ENCODE measurements around the gene PLA2G2F.

The PLA2G2F gene

GRCh38 chr1:20112279-20113000 lies 26.7 kb upstream of the PLA2G2F start:
- no peak overlapping the region for H3K4me3 ChIP-seq (ENCODE audit: low read depth, low read length)
- no peak for TF ChIP-seq CTCF (IDR thresholded peaks at IDR 0.05; ENCODE audit: low read depth, low read length)
- no peak for DNase-seq (ENCODE audit: low read depth, low spot score)
- in situ Hi-C loops (cut with HindIII; ENCODE audit: low sequenced_read_pairs), result no loop called here

DNA sequence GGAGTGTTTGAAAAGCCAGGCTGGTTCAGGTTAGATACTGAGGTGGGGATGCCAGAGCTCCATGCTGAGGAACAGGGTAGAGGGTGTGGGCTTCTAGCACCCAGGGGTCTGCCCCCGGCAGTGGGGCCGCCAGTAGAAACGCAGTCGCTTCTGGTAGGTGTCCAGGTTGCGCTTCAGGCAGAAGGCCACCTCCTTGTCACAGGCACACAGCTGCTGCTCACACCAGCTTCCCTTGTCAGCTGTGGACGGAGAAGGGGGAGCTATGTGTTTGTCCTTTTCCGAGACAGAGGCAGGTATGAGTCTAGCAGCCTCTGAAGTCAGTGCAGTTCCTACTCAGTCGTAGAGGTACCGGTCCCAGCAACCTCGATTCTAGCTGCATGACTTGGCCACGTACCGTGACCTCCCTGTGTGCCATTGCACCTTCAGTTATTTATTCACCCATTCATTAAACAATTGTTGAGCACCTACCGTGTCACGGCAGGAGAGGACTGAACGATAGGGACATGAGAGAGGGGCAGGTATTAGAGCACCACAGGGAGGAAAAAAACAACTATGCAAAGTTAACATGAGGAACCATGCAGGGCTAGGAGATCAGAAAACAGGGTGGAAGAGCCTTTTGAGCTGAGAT lies 25.0 kb upstream of the PLA2G2F start:
- DNase-seq (ENCODE audit: low read depth, low spot score), result no peak
- no peak overlapping the region for H3K4me3 ChIP-seq (ENCODE audit: low read depth, low read length)
- no peak for TF ChIP-seq CTCF (IDR thresholded peaks at IDR 0.05; ENCODE audit: low read depth, low read length)
- in situ Hi-C loops (cut with HindIII; ENCODE audit: low sequenced_read_pairs), result no loop called here

GRCh38 chr1:20115479-20115878 lies 23.6 kb upstream of the PLA2G2F start:
- no peak overlapping the region for H3K4me3 ChIP-seq (ENCODE audit: low read depth, low read length)
- DNase-seq (ENCODE audit: low read depth, low spot score), result no peak
- no peak for TF ChIP-seq CTCF (IDR thresholded peaks at IDR 0.05; ENCODE audit: low read depth, low read length)
- in situ Hi-C loops (cut with HindIII; ENCODE audit: low sequenced_read_pairs), result no loop called here

DNA sequence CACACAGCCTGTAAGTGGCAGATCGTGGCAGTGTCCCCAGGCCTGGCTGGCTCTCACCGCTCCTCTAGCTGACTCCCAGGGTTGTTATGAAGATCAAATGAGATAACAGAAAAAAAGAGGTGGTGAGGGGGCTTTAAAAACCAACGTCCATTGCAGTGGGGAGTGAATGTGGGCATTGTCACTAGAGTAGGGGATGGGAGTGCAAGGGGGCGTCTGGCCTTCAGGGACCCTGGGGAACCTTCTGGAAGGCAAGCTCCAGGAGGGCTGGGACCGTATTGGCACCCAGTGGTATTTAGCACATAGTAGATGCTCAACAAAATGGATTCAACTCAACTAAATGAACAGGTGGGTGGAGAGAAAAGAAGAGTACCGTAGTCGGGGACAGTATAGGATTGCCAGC lies 23.2 kb upstream of the PLA2G2F start:
- H3K4me3 ChIP-seq (ENCODE audit: low read depth, low read length), result no peak overlapping the region
- no peak for DNase-seq (ENCODE audit: low read depth, low spot score)
- TF ChIP-seq CTCF (IDR thresholded peaks at IDR 0.05; ENCODE audit: low read depth, low read length), result no peak
- in situ Hi-C loops (cut with HindIII; ENCODE audit: low sequenced_read_pairs), result no loop called here

- TF ChIP-seq CTCF (IDR thresholded peaks at IDR 0.05; ENCODE audit: low read depth, low read length), result no peak
- DNase-seq (ENCODE audit: low read depth, low spot score), result no peak
- in situ Hi-C loops (cut with HindIII; ENCODE audit: low sequenced_read_pairs), result no loop called here
- H3K4me3 ChIP-seq (ENCODE audit: low read depth, low read length), result no peak overlapping the region
Observed at GRCh38 chr1:20117236-20117635, 21.9 kb upstream of the PLA2G2F start.

- DNase-seq (ENCODE audit: low read depth, low spot score), result no peak
- no peak for TF ChIP-seq CTCF (IDR thresholded peaks at IDR 0.05; ENCODE audit: low read depth, low read length)
- in situ Hi-C loops (cut with HindIII; ENCODE audit: low sequenced_read_pairs), result no loop called here
- no peak within 1 kb of the TSS for H3K4me3 ChIP-seq (ENCODE audit: low read depth, low read length)
Observed at GRCh38 chr1:20119347-20119746, 19.8 kb upstream of the PLA2G2F start, which contains the start of gene PLA2G2D. Gene PLA2G2D (minus strand): TSS chr1:20119536. CDS start chr1:20119498, 38 bp downstream.
